ENCODE data around the gene SPRYD3. TPM values are rescaled to one million over a fixed set of nuclear protein-coding genes. Genes with fewer than 3 reads are reported as not detected.

Gene SPRYD3
- total and polyA plus RNA-seq, 2 of the 4 experiments (the other 2 are of a cell fraction): 25.6 to 27.8 TPM

GRCh38 chr12:53048033-53048779 is 31.0 kb downstream of the SPRYD3 start:
- Histone ChIP-seq H2BK15ac (ENCODE audit: low read depth, low read length) (peak overlapping the region; percentile 97), H3K4me1 (ENCODE audit: control insufficient read depth, insufficient read depth, low read length) (peaks cover 45% of the 10 kb centered on the region), H3K18ac (ENCODE audit: low read depth, low read length) (peak overlapping the region; percentile 96), H3K9me1 (ENCODE audit: insufficient read depth, low read length) (peaks cover 30% of the 10 kb centered on the region), H2AK5ac (ENCODE audit: low read depth, low read length) (peak overlapping the region; percentile 100), H3K23ac (ENCODE audit: low read depth, low read length) (peak overlapping the region; percentile 80), H2BK20ac (ENCODE audit: low read depth, low read length) (peak overlapping the region; percentile 93), H4K8ac (ENCODE audit: low read depth in 2 of 2, low read length in 2 of 2) (peak overlapping the region; percentile 84 to 89), H4K20me1 (ENCODE audit: insufficient read depth, low read length) (peaks cover 22% of the 10 kb centered on the region), H3K9me3 (ENCODE audit: control insufficient read depth, insufficient read depth, low read length) (no peaks in the 10 kb centered on the region), H3K79me1 (ENCODE audit: low read depth in 1 of 2, low read length in 2 of 2) (peaks cover 15 to 78% of the 10 kb centered on the region in 2 experiments; a peak in 3 of 4 replicates), H3K36me3 (ENCODE audit: control insufficient read depth, insufficient read depth, low read length) (peaks cover 9% of the 10 kb centered on the region; the same call in 1 of the 2 replicates), H2BK120ac (ENCODE audit: low read depth, low read length) (peak overlapping the region; percentile 99), H3K27me3 (ENCODE audit: control insufficient read depth, insufficient read depth, low read length) (no peaks in the 10 kb centered on the region), H4K91ac (ENCODE audit: insufficient read depth, low read depth, low read length) (peak overlapping the region; percentile 99), H2AK9ac (replicated peaks; ENCODE audit: low read depth, low read length, poor library complexity) (peak overlapping the region; percentile 100), H4K5ac (ENCODE audit: low read depth, low read length) (peak overlapping the region; percentile 98), H3K14ac (replicated peaks; ENCODE audit: low read depth, low read length) (peak overlapping the region; percentile 98), H3K4me2 (ENCODE audit: low read depth, low read length) (peak overlapping the region; percentile 67), H3K4ac (ENCODE audit: low read depth, low read length) (peak overlapping the region; percentile 100), H3K27ac (ENCODE audit: insufficient read depth, low read length) (peak overlapping the region; percentile 99), H3K9ac (ENCODE audit: low read depth, low read length) (peak overlapping the region; percentile 87), H2BK5ac (ENCODE audit: low read depth, low read length, poor library complexity, severe bottlenecking) (peak overlapping the region; percentile 99), H2AFZ (replicated peaks; ENCODE audit: low read length, poor library complexity) (peak overlapping the region; percentile 90), H3K56ac (ENCODE audit: extremely low read depth, insufficient read depth, low read length) (peak overlapping the region; percentile 80), H3K4me3 (ENCODE audit: insufficient read depth, low read depth, low read length) (peak overlapping the region; percentile 45)
- ChIA-PET CTCF (interaction anchor here (0.5 to 2.4 kb wide), 5 partner anchors 7 to 68 kb away, joined by 3 to 6 read pairs (median 5); no protein-coding TSS in a partner anchor), POLR2A (ENCODE audit: unreplicated experiment) (interaction anchor here (0.5 to 2.1 kb wide), 5 partner anchors 24 to 132 kb away, joined by 3 to 7 read pairs (median 4); partner anchors contain the start of genes SPRYD3 and ZNF740)
- peak; percentile 0; the same call in 1 of the 2 replicates for ATAC-seq (ENCODE audit: low read depth)
- no peak for DNase-seq
- BruUV-seq (replicated peaks): no TSS peak
- intact Hi-C loops (cut with micrococcal nuclease): no loop called here
- in situ Hi-C loops (cut with MboI; ENCODE audit: low sequenced_read_pairs): no loop called here
- WGBS, 2 experiments (ENCODE audit: extremely low coverage in 2 of 2, insufficient read length in 1 of 2): 20% methylated on average over 1 of the region's 10 CpGs; no CpG with 5 or more reads in 1 of the 2 experiments
- TF ChIP-seq SMC3 (IDR thresholded peaks at IDR 0.05; ENCODE audit: low read depth, low read length) (no peak), MXI1 (IDR thresholded peaks at IDR 0.05; ENCODE audit: borderline replicate concordance, low read depth, low read length) (peak; percentile 34; the same call in 1 of the 2 replicates), CTCF (conservative IDR thresholded peaks at IDR 0.05; ENCODE audit: low read depth, low read length) (0 out of 2 replicates have a peak, but pooled peaks have one; percentile 10), RCOR1 (IDR thresholded peaks at IDR 0.05; ENCODE audit: insufficient replicate concordance, low read length) (no peak), POLR2A (IDR thresholded peaks at IDR 0.05; ENCODE audit: low read depth, low read length) (no peak), RAD21 (IDR thresholded peaks at IDR 0.05; ENCODE audit: low read length) (no peak), FOS (IDR thresholded peaks at IDR 0.05; ENCODE audit: low read depth, low read length) (no peak), NFE2L2 (IDR thresholded peaks at IDR 0.05; ENCODE audit: low read depth, low read length) (no peak), MAZ (IDR thresholded peaks at IDR 0.05; ENCODE audit: borderline replicate concordance, low read depth, low read length) (no peak)
- dilution Hi-C loops (cut with HindIII; ENCODE audit: low sequenced_read_pairs, unreplicated experiment): no loop called here

Data from IMR-90 (cell line).